Endodermal cell (in vitro differentiated cells): Measurements from ENCODE around the gene B4GALT6. TPM values are rescaled to one million over a fixed set of nuclear protein-coding genes. Genes with fewer than 3 reads are reported as not detected.

ENCODE experiments used
- DNase-seq: peaks from one replicate; pipeline ENCODE4 v3.0.0-alpha.2; 2017
- H3K27ac ChIP-seq: 2 replicates; pipeline ENCODE4 v1.5.1; 2013; ENCODE audit warnings: mild to moderate bottlenecking, low read depth, low read length, moderate library complexity
- H3K27me3 ChIP-seq: 2 replicates; pipeline ENCODE4 v1.6.1; 2013; ENCODE audit warnings: mild to moderate bottlenecking, low read length, moderate library complexity; ENCODE audit not compliant: insufficient read depth, control insufficient read depth, poor library complexity, severe bottlenecking
- H3K36me3 ChIP-seq: 2 replicates; pipeline ENCODE4 v1.7.0; 2013; ENCODE audit warnings: mild to moderate bottlenecking, low read length, moderate library complexity; ENCODE audit not compliant: control insufficient read depth, insufficient read depth
- H3K4me1 ChIP-seq: one replicate; pipeline ENCODE4 v1.7.0; 2013; ENCODE audit warnings: low read length; ENCODE audit not compliant: control insufficient read depth, insufficient read depth
- H3K4me3 ChIP-seq: 2 replicates; pipeline ENCODE4 v1.5.1; 2013; ENCODE audit warnings: mild to moderate bottlenecking, low read length, moderate library complexity
- H3K9ac ChIP-seq: 2 replicates; pipeline ENCODE4 v1.6.1; 2013; ENCODE audit warnings: mild to moderate bottlenecking, low read length, moderate library complexity; ENCODE audit not compliant: poor library complexity, severe bottlenecking; ENCODE audit errors: extremely low read depth
- H3K9me3 ChIP-seq: 2 replicates; pipeline ENCODE4 v1.6.1; 2013; ENCODE audit warnings: mild to moderate bottlenecking, low read length, moderate library complexity; ENCODE audit not compliant: control insufficient read depth
- H3K27ac Mint-ChIP-seq: 2 replicates; pipeline ENCODE4 v1.8.0; 2020; ENCODE audit warnings: mixed read lengths
- H3K27me3 Mint-ChIP-seq: 2 replicates; pipeline ENCODE4 v1.8.0; 2021; ENCODE audit warnings: mild to moderate bottlenecking, mixed read lengths; ENCODE audit not compliant: insufficient read depth
- H3K36me3 Mint-ChIP-seq: 2 replicates; pipeline ENCODE4 v1.8.0; 2020; ENCODE audit warnings: low read depth, mixed read lengths
- H3K4me1 Mint-ChIP-seq: 2 replicates; pipeline ENCODE4 v1.8.0; 2020; ENCODE audit warnings: mixed read lengths
- H3K4me3 Mint-ChIP-seq: 2 replicates; pipeline ENCODE4 v1.8.0; 2020; ENCODE audit warnings: mild to moderate bottlenecking, moderate library complexity, mixed read lengths
- H3K9me3 Mint-ChIP-seq: 2 replicates; pipeline ENCODE4 v1.8.0; 2020; ENCODE audit warnings: mild to moderate bottlenecking, mixed read lengths
- WGBS, 2 experiments: methylation state at CpG; one replicate each; pipeline versions ENCODE4 v1.1.5 to v1.1.7; 2013; ENCODE audit warnings: missing lambda C conversion rate in 2 of 2, mixed read lengths in 1 of 2; ENCODE audit not compliant: insufficient coverage in 1 of 2, insufficient read length in 1 of 2; 5-methylcytosine and 5-hydroxymethylcytosine counted together
- total RNA-seq, 2 donors: library from RNA; stranded (reverse); fragmentation: NEBNext Ultra II Directional in 1 of 2; extraction: Animal tissue kit (Norgen Biotek cat#: 25700) in 1 of 2; gene quantifications; 2 replicates in 1 of 2; 3 replicates in 1 of 2; pipeline ENCODE4 v1.2.1, GENCODE V29; 2021
- TF ChIP-seq, protein P1 (sequence below): fragments of 200-600 bp; sonication (generic); conservative IDR thresholded peaks from 2 replicates; pipeline ENCODE4 v1.5.0; 2021; ENCODE audit warnings: antibody characterized with exemption, mild to moderate bottlenecking

Gene B4GALT6
- total RNA-seq, 2 donors from 2014 or later: 47.7 to 48.4 TPM

DNA sequence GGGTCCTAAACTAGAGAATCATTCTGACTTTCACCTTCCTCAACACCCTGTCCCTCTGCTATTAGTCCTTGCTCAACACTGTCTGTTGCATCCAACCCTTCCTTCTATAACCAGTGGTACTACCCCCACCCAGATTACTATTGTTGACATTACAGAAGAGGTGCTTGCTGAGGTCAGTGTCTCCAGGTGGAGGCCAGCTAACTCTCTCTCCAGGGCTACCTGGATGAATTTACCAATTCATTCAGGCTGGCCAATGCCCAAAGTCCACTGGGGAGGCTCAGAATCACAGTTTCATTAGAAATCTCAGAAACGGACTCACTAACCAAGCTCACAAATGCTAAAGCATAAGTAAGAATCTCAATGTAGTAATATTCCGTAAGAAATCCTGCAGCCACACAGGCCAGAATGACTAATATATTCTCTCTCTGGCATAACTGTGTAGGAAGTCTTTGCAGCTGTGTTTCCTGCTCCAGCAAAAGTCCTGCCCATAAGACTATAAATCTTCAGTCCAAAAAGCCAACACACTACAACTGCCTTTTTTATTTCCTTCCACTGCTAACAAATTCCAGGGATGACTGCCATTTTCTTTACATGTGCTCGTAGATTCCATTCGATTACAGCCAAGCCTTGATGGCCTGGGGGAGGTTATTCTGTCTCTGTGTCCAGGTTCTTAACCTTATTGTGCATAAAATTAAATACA is 102.7 kb downstream of the B4GALT6 start:
- TF ChIP-seq, protein P1, sequence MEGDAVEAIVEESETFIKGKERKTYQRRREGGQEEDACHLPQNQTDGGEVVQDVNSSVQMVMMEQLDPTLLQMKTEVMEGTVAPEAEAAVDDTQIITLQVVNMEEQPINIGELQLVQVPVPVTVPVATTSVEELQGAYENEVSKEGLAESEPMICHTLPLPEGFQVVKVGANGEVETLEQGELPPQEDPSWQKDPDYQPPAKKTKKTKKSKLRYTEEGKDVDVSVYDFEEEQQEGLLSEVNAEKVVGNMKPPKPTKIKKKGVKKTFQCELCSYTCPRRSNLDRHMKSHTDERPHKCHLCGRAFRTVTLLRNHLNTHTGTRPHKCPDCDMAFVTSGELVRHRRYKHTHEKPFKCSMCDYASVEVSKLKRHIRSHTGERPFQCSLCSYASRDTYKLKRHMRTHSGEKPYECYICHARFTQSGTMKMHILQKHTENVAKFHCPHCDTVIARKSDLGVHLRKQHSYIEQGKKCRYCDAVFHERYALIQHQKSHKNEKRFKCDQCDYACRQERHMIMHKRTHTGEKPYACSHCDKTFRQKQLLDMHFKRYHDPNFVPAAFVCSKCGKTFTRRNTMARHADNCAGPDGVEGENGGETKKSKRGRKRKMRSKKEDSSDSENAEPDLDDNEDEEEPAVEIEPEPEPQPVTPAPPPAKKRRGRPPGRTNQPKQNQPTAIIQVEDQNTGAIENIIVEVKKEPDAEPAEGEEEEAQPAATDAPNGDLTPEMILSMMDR: no peak
- Histone ChIP-seq H3K27ac (no peak overlapping the region), H3K36me3 (no peaks in the 10 kb centered on the region), H3K27me3 (no peaks in the 10 kb centered on the region), H3K4me3 (no peak overlapping the region), H3K4me1 (no peaks in the 10 kb centered on the region), H3K9ac (no peak overlapping the region), H3K9me3 (no peaks in the 10 kb centered on the region)
- no peaks in the 10 kb centered on the region for H3K9me3 Mint-ChIP-seq
- 81 to 91% methylated on average over 2 to 4 of the region's 4 CpGs for WGBS, 2 experiments
- H3K4me3 Mint-ChIP-seq: no peak overlapping the region
- no peaks in the 10 kb centered on the region for H3K36me3 Mint-ChIP-seq
- peaks cover 7% of the 10 kb centered on the region for H3K4me1 Mint-ChIP-seq
- no peak for DNase-seq
- H3K27ac Mint-ChIP-seq: no peak overlapping the region
- H3K27me3 Mint-ChIP-seq: peaks cover 3% of the 10 kb centered on the region

DNA sequence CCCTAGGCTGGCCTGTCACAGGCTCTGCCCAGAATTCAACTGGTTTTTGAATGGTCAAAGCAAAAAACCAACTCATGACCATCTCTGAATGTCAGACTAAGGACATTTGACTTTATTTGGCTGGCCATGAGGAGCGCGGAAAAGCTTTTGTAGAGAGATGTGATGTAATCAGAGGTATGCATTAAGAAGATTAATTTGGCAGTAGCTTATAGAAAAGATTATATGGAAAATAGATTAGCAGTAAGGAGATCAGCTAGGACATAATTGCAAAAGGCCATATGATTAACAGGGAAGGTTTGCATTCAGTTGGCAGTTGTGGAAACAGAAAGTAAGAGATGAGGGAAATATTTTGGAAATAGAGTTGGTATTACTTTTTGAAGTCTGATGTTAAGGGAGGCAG is 105.0 kb downstream of the B4GALT6 start:
- peaks cover 3% of the 10 kb centered on the region for H3K27me3 Mint-ChIP-seq
- WGBS, 2 experiments: 80 to 92% methylated on average over 2 of the region's 2 CpGs

DNA sequence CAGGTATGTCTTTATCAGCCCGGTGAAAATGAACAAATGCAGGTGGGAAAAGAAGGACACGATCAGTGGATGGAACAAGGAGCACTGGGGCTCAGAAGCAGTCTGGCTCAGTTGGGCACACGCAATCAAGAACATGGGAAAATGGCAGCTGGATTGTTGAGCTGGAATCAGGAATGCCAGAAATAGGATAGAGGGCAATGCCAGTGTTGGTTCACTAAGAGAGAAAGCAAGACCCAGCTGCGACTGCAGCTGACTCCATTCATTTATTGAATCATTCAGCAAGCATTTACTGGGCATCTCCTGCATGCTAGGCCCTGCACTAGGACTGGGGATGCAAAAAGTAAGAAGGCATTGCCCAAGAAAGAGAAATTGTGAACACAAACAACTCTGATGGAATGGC is 106.3 kb downstream of the B4GALT6 start:
- 91 to 100% methylated on average over 4 of the region's 4 CpGs for WGBS, 2 experiments
- DNase-seq: no peak

More for the DNA sequence above, 105.0 kb downstream of the B4GALT6 start:
- no peak for DNase-seq
- Mint-ChIP-seq H3K4me1 (peaks cover 24% of the 10 kb centered on the region), H3K4me3 (no peak overlapping the region), H3K27ac (no peak overlapping the region), H3K36me3 (no peaks in the 10 kb centered on the region), H3K9me3 (no peaks in the 10 kb centered on the region)
- H3K4me3 ChIP-seq: no peak overlapping the region
- H3K36me3 ChIP-seq: no peaks in the 10 kb centered on the region
- H3K9ac ChIP-seq: no peak overlapping the region
- no peaks in the 10 kb centered on the region for H3K9me3 ChIP-seq
- TF ChIP-seq, protein P1: no peak
- H3K27ac ChIP-seq: no peak overlapping the region
- H3K4me1 ChIP-seq: peaks cover 9% of the 10 kb centered on the region
- H3K27me3 ChIP-seq: no peaks in the 10 kb centered on the region

More for the DNA sequence above, 106.3 kb downstream of the B4GALT6 start:
- Mint-ChIP-seq H3K36me3 (no peaks in the 10 kb centered on the region), H3K4me3 (no peak overlapping the region), H3K4me1 (peaks cover 25% of the 10 kb centered on the region), H3K27ac (no peak overlapping the region), H3K27me3 (peaks cover 6% of the 10 kb centered on the region), H3K9me3 (no peaks in the 10 kb centered on the region)
- Histone ChIP-seq H3K27ac (no peak overlapping the region), H3K9me3 (no peaks in the 10 kb centered on the region), H3K9ac (no peak overlapping the region), H3K36me3 (no peaks in the 10 kb centered on the region), H3K4me3 (no peak overlapping the region), H3K4me1 (peaks cover 9% of the 10 kb centered on the region), H3K27me3 (peaks cover 4% of the 10 kb centered on the region)
- TF ChIP-seq, protein P1: no peak
